SK-N-SH (cell line): ENCODE data around the gene DOCK10. TPM values are rescaled to one million over a fixed set of nuclear protein-coding genes. Genes with fewer than 3 reads are reported as not detected.

ENCODE experiments used
- CTCF ChIA-PET: fragments of 300-600, 350-600 bp; formaldehyde crosslinking; extraction: SDS; loops from one replicate; lab custom pipeline; 2021; lab: Yijun Ruan, JAX
- POLR2A ChIA-PET: fragments of 350-600 bp; sonication (Branson Sonifier 250); formaldehyde crosslinking; extraction: SDS; loops from one replicate; lab custom pipeline; 2020; ENCODE audit warnings: antibody characterized with exemption, inconsistent platforms; lab: Yijun Ruan, JAX
- DNase-seq: peaks from one replicate; pipeline ENCODE4 v3.0.0; 2012
- H2AFZ ChIP-seq: fragments of 200-600 bp; sonication (generic); 2 replicates; pipeline ENCODE4 v1.8.1; 2016; ENCODE audit warnings: antibody characterized with exemption, mild to moderate bottlenecking, low read depth
- H3F3A ChIP-seq: fragments of 200-600 bp; sonication (generic); replicated peaks from 2 replicates; pipeline ENCODE3; 2016; ENCODE audit warnings: antibody characterized with exemption, mild to moderate bottlenecking; ENCODE audit not compliant: insufficient read depth
- H3K27ac ChIP-seq, 2 experiments: fragments of 200-500 bp in 1 of 2; fragments of 200-600 bp in 1 of 2; sonication (Bioruptor generic) in 1 of 2; sonication (generic), shearing (Covaris generic) in 1 of 2; 2 replicates each; pipeline versions ENCODE4 v1.5.1 to v1.6.1; 2014 to 2016; ENCODE audit warnings: low read depth in 2 of 2, inconsistent platforms in 1 of 2, low read length in 1 of 2, mild to moderate bottlenecking in 1 of 2, mixed read lengths in 1 of 2
- H3K27me3 ChIP-seq: fragments of 200-600 bp; sonication (generic), shearing (Covaris generic); 2 replicates; pipeline ENCODE4 v1.6.1; 2016; ENCODE audit warnings: mixed run types; ENCODE audit not compliant: insufficient read depth
- H3K36me3 ChIP-seq, 2 experiments: fragments of 200-500 bp in 1 of 2; fragments of 200-600 bp in 1 of 2; sonication (Bioruptor generic) in 1 of 2; sonication (generic) in 1 of 2; replicated peaks in 1 of 2; 2 replicates each; pipeline versions ENCODE3 to v1.5.1; 2014 to 2016; ENCODE audit warnings: low read length in 1 of 2, mild to moderate bottlenecking in 1 of 2; ENCODE audit not compliant: insufficient read depth in 2 of 2, control insufficient read depth in 1 of 2
- H3K4me1 ChIP-seq, 2 experiments: fragments of 200-500 bp in 1 of 2; fragments of 200-600 bp in 1 of 2; sonication (Bioruptor generic) in 1 of 2; sonication (generic), shearing (Covaris generic) in 1 of 2; 2 replicates each; pipeline versions ENCODE4 v1.5.1 to v1.6.1; 2014 to 2016; ENCODE audit warnings: low read depth in 1 of 2, low read length in 1 of 2, mixed run types in 1 of 2; ENCODE audit not compliant: insufficient read depth in 2 of 2, control insufficient read depth in 1 of 2
- H3K4me2 ChIP-seq: fragments of 200-600 bp; sonication (generic), shearing (Covaris generic); 2 replicates; pipeline ENCODE4 v1.6.1; 2017; ENCODE audit warnings: mixed run types
- H3K4me3 ChIP-seq, 2 experiments: fragments of 200-500 bp in 1 of 2; fragments of 200-600 bp in 1 of 2; sonication (Bioruptor generic) in 1 of 2; sonication (generic), shearing (Covaris generic) in 1 of 2; 2 replicates each; pipeline versions ENCODE4 v1.5.1 to v1.8.1; 2014 to 2016; ENCODE audit warnings: low read depth in 2 of 2, inconsistent platforms in 1 of 2, low read length in 1 of 2, mild to moderate bottlenecking in 1 of 2, mixed read lengths in 1 of 2, moderate library complexity in 1 of 2
- H3K79me2 ChIP-seq: fragments of 200-600 bp; sonication (generic); 2 replicates; pipeline ENCODE4 v1.8.1; 2017; ENCODE audit warnings: mild to moderate bottlenecking; ENCODE audit not compliant: insufficient read depth
- H3K9ac ChIP-seq: fragments of 200-600 bp; sonication (generic); 2 replicates; pipeline ENCODE4 v1.6.1; 2017; ENCODE audit warnings: mixed run types
- H3K9me2 ChIP-seq: fragments of 200-600 bp; sonication (generic); 2 replicates; pipeline ENCODE4 v1.6.1; 2017; ENCODE audit warnings: mixed run types
- H3K9me3 ChIP-seq: fragments of 200-600 bp; sonication (generic); 2 replicates; pipeline ENCODE4 v1.6.1; 2017; ENCODE audit warnings: mixed run types, mild to moderate bottlenecking, moderate library complexity
- H4K20me1 ChIP-seq: fragments of 200-600 bp; sonication (generic); 2 replicates; pipeline ENCODE4 v1.6.1; 2017; ENCODE audit warnings: mild to moderate bottlenecking, mixed run types; ENCODE audit not compliant: insufficient read depth
- CHD2 ChIP-seq: fragments of 150-350 bp; IDR thresholded peaks from 2 replicates; pipeline ENCODE4 v1.6.1; 2018; ENCODE audit warnings: low read length; ENCODE audit not compliant: partially characterized antibody
- EZH2phosphoT487 ChIP-seq: fragments of 200-600 bp; sonication (generic); IDR thresholded peaks from 2 replicates; pipeline ENCODE4 v1.6.1; 2017; ENCODE audit warnings: low read depth, mixed run types, mild to moderate bottlenecking, antibody characterized with exemption, moderate library complexity, borderline replicate concordance
- FOXJ3 ChIP-seq: sonication (generic); formaldehyde crosslinking; IDR thresholded peaks from 2 replicates; pipeline ENCODE4 v1.5.1; 2020; ENCODE audit warnings: mild to moderate bottlenecking, missing genetic modification reagents
- FOXM1 ChIP-seq: IDR thresholded peaks from 2 replicates; pipeline ENCODE4 v1.4.0; 2012; ENCODE audit warnings: low read depth, mild to moderate bottlenecking
- GATA2 ChIP-seq: sonication (generic); formaldehyde crosslinking; IDR thresholded peaks from 2 replicates; pipeline ENCODE4 v1.5.0; 2020; ENCODE audit warnings: mild to moderate bottlenecking, missing genetic modification reagents
- NRF1 ChIP-seq: IDR thresholded peaks from 2 replicates; pipeline ENCODE4 v1.6.1; 2012; ENCODE audit warnings: low read depth, mild to moderate bottlenecking, low read length
- RAD21 ChIP-seq: IDR thresholded peaks from 2 replicates; pipeline ENCODE4 v1.6.1; 2012; ENCODE audit warnings: mild to moderate bottlenecking, low read length
- RFX5 ChIP-seq: IDR thresholded peaks from 2 replicates; pipeline ENCODE4 v1.6.1; 2012; ENCODE audit warnings: mild to moderate bottlenecking, improper control_type of control experiment, low read length
- RXRA ChIP-seq: IDR thresholded peaks from 2 replicates; pipeline ENCODE4 v1.4.0; 2012; ENCODE audit warnings: low read depth, mild to moderate bottlenecking, borderline replicate concordance
- TEAD4 ChIP-seq: IDR thresholded peaks from 2 replicates; pipeline ENCODE4 v1.4.0; 2012; ENCODE audit warnings: mild to moderate bottlenecking, borderline replicate concordance; ENCODE audit not compliant: insufficient read depth
- WGBS: methylation state at CpG from one replicate; pipeline ENCODE4 v1.1.6; 2017; ENCODE audit warnings: low lambda C conversion rate; 5-methylcytosine and 5-hydroxymethylcytosine counted together
- polyA plus RNA-seq, 3 experiments: library from polyadenylated mRNA; depleted of rRNA; stranded (reverse); fragments of >200 nt; gene quantifications; 2 replicates each; pipeline ENCODE4 v1.2.3, GENCODE V29; 2012
- TF ChIP-seq, protein P1 (sequence below): IDR thresholded peaks from 2 replicates; pipeline ENCODE4 v1.4.0; 2012; ENCODE audit warnings: low read depth, borderline replicate concordance
- TF ChIP-seq, protein P2 (sequence below): IDR thresholded peaks from 2 replicates; pipeline ENCODE4 v1.4.0; 2012; ENCODE audit warnings: low read depth
- TF ChIP-seq, protein P3 (sequence below): IDR thresholded peaks from 2 replicates; pipeline ENCODE4; 2012
- TF ChIP-seq, protein P4 (sequence below): IDR thresholded peaks from 2 replicates; pipeline ENCODE4 v1.6.1; 2012; ENCODE audit warnings: mild to moderate bottlenecking, low read depth, low read length, moderate library complexity

Gene DOCK10
- polyA plus RNA-seq, 1 of the 3 experiments (the other 2 are of a cell fraction), result 24.1 TPM

DNA sequence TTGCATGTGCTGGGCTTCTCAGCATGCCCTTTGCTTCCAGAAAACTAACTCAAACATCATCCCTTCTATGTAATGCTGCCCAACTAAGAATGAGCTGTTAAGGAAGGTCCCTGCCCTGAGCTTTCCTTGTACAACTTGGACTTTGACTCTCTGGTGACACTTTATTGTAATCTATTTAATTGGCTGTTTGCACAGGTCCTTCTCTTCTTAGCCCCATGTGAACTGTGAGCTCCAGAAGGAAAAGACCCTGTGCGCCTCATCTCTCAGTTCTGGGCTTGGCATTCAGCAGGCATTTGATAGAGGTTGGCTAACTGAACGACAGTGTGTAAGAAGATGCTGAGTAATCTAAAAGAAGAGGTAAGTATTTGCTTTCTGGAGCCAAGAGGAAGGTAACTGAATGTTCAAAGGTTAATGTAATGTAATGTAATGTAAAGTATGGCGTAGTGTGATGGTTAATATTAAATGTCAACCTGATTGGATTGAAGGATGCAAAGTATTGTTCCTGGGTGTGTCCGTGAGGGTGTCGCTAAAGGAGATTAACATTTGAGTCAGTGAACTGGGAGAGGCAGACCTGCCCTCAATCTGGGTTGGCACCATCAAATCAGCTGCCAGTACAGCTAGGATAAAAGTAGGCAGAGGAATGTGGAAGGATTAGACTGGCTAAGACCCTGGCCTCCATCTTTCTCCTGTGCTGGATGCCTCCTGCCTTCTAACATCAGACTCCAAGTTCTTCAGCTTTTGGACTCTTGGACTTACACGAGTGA, 265.3 kb downstream of the DOCK10 start:
- POLR2A ChIA-PET, result no interaction called here
- TF ChIP-seq CHD2, result no peak

DNA sequence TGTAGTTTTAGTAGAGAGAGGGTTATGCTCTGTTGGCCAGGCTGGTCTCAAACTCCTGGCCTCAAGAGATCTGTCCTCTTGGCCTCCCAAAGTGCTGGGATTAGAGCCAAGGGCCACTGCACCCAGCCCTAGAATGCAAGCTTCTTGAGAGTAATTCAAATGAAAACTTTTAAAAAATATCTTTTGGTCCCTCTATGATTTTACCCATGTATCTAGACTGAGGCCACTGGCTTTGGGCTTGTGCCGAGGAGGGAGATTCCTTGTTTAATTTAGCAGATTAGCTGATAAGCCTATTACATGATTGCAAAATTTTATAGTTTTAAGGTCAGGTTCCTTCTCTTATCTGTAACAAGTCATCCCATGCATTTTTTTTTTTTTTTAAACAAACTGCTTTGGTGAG, 266.6 kb downstream of the DOCK10 start:
- H2AFZ ChIP-seq, result no peak overlapping the region
- no peak overlapping the region for H3K27ac ChIP-seq
- no peak overlapping the region for H3K4me3 ChIP-seq
- H3K4me1 ChIP-seq, result peaks cover 0 to 3% of the 10 kb centered on the region in 2 experiments; a peak in 1 of 4 replicates
- peaks cover 6 to 46% of the 10 kb centered on the region in 2 experiments for H3K36me3 ChIP-seq
- no peak for DNase-seq
- H3K9me2 ChIP-seq, result no peaks in the 10 kb centered on the region
- peaks cover 5% of the 10 kb centered on the region for H3F3A ChIP-seq
- no peaks in the 10 kb centered on the region for H4K20me1 ChIP-seq
- H3K9me3 ChIP-seq, result no peaks in the 10 kb centered on the region
- no peak overlapping the region for H3K4me2 ChIP-seq
- H3K79me2 ChIP-seq, result no peaks in the 10 kb centered on the region
- H3K9ac ChIP-seq, result no peak overlapping the region
- WGBS, result 91% methylated on average over 1 of the region's 1 CpG
- CTCF ChIA-PET, result interaction anchor here (0.6 to 2.1 kb wide), 7 partner anchors 10 to 406 kb away, joined by 3 to 4 read pairs (median 3); no protein-coding TSS in a partner anchor
- POLR2A ChIA-PET, result no interaction called here
- no peaks in the 10 kb centered on the region for H3K27me3 ChIP-seq
- TF ChIP-seq, protein P1, sequence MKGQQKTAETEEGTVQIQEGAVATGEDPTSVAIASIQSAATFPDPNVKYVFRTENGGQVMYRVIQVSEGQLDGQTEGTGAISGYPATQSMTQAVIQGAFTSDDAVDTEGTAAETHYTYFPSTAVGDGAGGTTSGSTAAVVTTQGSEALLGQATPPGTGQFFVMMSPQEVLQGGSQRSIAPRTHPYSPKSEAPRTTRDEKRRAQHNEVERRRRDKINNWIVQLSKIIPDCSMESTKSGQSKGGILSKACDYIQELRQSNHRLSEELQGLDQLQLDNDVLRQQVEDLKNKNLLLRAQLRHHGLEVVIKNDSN, result no peak
- TF ChIP-seq, protein P2, sequence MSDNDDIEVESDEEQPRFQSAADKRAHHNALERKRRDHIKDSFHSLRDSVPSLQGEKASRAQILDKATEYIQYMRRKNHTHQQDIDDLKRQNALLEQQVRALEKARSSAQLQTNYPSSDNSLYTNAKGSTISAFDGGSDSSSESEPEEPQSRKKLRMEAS, result no peak
- no peak for TF ChIP-seq GATA2 (CRISPR knock-in tag)
- no peak for TF ChIP-seq EZH2phosphoT487
- TF ChIP-seq FOXJ3 (CRISPR knock-in tag), result no peak

More for the DNA sequence above, 265.3 kb downstream of the DOCK10 start:
- H3K4me2 ChIP-seq, result no peak overlapping the region
- H3K9me2 ChIP-seq, result no peaks in the 10 kb centered on the region
- no peaks in the 10 kb centered on the region for H4K20me1 ChIP-seq
- H3F3A ChIP-seq, result peaks cover 5% of the 10 kb centered on the region
- H3K27me3 ChIP-seq, result no peaks in the 10 kb centered on the region
- WGBS, result 97% methylated on average over 6 of the region's 6 CpGs
- H3K9ac ChIP-seq, result no peak overlapping the region
- H3K4me3 ChIP-seq, result no peak overlapping the region
- H3K9me3 ChIP-seq, result no peaks in the 10 kb centered on the region
- CTCF ChIA-PET, result interaction anchor here (0.7 to 3.4 kb wide), 10 partner anchors 12 to 807 kb away, joined by 3 to 27 read pairs (median 4); no protein-coding TSS in a partner anchor
- no peak overlapping the region for H3K27ac ChIP-seq
- peaks cover 6 to 44% of the 10 kb centered on the region in 2 experiments for H3K36me3 ChIP-seq
- no peak overlapping the region for H2AFZ ChIP-seq
- peaks cover 0 to 3% of the 10 kb centered on the region in 2 experiments; a peak in 1 of 4 replicates for H3K4me1 ChIP-seq
- no peaks in the 10 kb centered on the region for H3K79me2 ChIP-seq
- DNase-seq, result no peak

DNA sequence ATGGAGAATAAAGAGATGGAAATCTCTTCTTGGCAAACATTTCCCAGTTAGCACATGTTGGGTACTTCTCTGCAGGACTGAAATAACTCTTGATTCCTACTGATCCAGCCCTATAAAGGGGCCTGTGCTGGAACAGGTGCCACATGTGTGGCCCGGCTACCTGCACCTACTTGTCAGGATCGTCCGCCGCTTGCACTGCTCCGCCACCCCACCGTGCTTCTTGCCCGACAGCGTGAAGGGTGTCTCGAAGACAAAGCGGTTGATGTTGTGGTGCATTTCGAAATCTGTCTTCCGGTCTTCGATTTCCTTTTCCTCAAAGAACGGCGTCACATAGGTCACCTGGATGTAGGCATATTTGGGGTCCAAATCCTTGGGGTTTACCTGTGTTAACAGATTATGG, 267.5 kb downstream of the DOCK10 start:
- CTCF ChIA-PET, result interaction anchor here (2.1 kb wide), 1 partner anchor 405 kb away, joined by 4 read pairs; no protein-coding TSS in a partner anchor
- TF ChIP-seq, protein P2, result no peak
- TF ChIP-seq RFX5 (no peak), RXRA (no peak), TEAD4 (no peak), RAD21 (no peak), NRF1 (no peak), FOXM1 (no peak)
- TF ChIP-seq, protein P3, sequence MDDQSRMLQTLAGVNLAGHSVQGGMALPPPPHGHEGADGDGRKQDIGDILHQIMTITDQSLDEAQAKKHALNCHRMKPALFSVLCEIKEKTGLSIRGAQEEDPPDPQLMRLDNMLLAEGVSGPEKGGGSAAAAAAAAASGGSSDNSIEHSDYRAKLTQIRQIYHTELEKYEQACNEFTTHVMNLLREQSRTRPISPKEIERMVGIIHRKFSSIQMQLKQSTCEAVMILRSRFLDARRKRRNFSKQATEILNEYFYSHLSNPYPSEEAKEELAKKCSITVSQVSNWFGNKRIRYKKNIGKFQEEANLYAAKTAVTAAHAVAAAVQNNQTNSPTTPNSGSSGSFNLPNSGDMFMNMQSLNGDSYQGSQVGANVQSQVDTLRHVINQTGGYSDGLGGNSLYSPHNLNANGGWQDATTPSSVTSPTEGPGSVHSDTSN, result no peak
- TF ChIP-seq, protein P4, sequence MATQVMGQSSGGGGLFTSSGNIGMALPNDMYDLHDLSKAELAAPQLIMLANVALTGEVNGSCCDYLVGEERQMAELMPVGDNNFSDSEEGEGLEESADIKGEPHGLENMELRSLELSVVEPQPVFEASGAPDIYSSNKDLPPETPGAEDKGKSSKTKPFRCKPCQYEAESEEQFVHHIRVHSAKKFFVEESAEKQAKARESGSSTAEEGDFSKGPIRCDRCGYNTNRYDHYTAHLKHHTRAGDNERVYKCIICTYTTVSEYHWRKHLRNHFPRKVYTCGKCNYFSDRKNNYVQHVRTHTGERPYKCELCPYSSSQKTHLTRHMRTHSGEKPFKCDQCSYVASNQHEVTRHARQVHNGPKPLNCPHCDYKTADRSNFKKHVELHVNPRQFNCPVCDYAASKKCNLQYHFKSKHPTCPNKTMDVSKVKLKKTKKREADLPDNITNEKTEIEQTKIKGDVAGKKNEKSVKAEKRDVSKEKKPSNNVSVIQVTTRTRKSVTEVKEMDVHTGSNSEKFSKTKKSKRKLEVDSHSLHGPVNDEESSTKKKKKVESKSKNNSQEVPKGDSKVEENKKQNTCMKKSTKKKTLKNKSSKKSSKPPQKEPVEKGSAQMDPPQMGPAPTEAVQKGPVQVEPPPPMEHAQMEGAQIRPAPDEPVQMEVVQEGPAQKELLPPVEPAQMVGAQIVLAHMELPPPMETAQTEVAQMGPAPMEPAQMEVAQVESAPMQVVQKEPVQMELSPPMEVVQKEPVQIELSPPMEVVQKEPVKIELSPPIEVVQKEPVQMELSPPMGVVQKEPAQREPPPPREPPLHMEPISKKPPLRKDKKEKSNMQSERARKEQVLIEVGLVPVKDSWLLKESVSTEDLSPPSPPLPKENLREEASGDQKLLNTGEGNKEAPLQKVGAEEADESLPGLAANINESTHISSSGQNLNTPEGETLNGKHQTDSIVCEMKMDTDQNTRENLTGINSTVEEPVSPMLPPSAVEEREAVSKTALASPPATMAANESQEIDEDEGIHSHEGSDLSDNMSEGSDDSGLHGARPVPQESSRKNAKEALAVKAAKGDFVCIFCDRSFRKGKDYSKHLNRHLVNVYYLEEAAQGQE, result no peak

More for the DNA sequence above, 267.5 kb downstream of the DOCK10 start:
- 96% methylated on average over 15 of the region's 15 CpGs for WGBS
- no peak overlapping the region for H3K9ac ChIP-seq
- no peaks in the 10 kb centered on the region for H3K79me2 ChIP-seq
- H3K9me2 ChIP-seq, result no peaks in the 10 kb centered on the region
- H3K27ac ChIP-seq, result no peak overlapping the region
- POLR2A ChIA-PET, result no interaction called here
- DNase-seq, result no peak
- H2AFZ ChIP-seq, result no peak overlapping the region
- H3K4me3 ChIP-seq, result no peak overlapping the region
- H3K27me3 ChIP-seq, result no peaks in the 10 kb centered on the region
- no peaks in the 10 kb centered on the region for H3K9me3 ChIP-seq
- H3K4me2 ChIP-seq, result no peak overlapping the region
- H3K36me3 ChIP-seq, result peaks cover 12 to 53% of the 10 kb centered on the region in 2 experiments
- H4K20me1 ChIP-seq, result no peaks in the 10 kb centered on the region
- peaks cover 5% of the 10 kb centered on the region for H3F3A ChIP-seq
- H3K4me1 ChIP-seq, result peaks cover 0 to 3% of the 10 kb centered on the region in 2 experiments; a peak in 1 of 4 replicates
